Chondrocyte (in vitro differentiated cells): ENCODE measurements around the gene PNLIPRP2. TPM values are rescaled to one million over a fixed set of nuclear protein-coding genes. Genes with fewer than 3 reads are reported as not detected.

Experiments used
- DNase-seq: peaks from one replicate; pipeline ENCODE4 v3.0.0; 2021; ENCODE audit warnings: mixed read lengths, low spot score
- H3K27ac Mint-ChIP-seq: one replicate; pipeline ENCODE4 v1.8.0; 2021; ENCODE audit warnings: mild to moderate bottlenecking, moderate library complexity, mixed read lengths; ENCODE audit not compliant: unreplicated experiment
- H3K27me3 Mint-ChIP-seq: 2 replicates; pipeline ENCODE4 v1.8.0; 2021; ENCODE audit warnings: low read depth, mixed read lengths
- H3K36me3 Mint-ChIP-seq: 2 replicates; pipeline ENCODE4 v1.8.0; 2021; ENCODE audit warnings: low read depth, mixed read lengths
- H3K4me1 Mint-ChIP-seq: 2 replicates; pipeline ENCODE4 v1.8.0; 2021; ENCODE audit warnings: low read depth, mild to moderate bottlenecking, mixed read lengths
- H3K4me3 Mint-ChIP-seq: one replicate; pipeline ENCODE4 v1.8.0; 2021; ENCODE audit warnings: mild to moderate bottlenecking, moderate library complexity, mixed read lengths; ENCODE audit not compliant: unreplicated experiment
- H3K9me3 Mint-ChIP-seq: 2 replicates; pipeline ENCODE4 v1.8.0; 2021; ENCODE audit warnings: low read depth, mixed read lengths
- total RNA-seq: library from RNA; stranded (reverse); gene quantifications from 3 replicates; pipeline ENCODE4 v1.2.1, GENCODE V29; 2021
- TF ChIP-seq, protein P1 (sequence below): fragments of 200-600 bp; sonication (generic); IDR thresholded peaks from 2 replicates; pipeline ENCODE4 v1.5.0; 2021; ENCODE audit warnings: antibody characterized with exemption, mild to moderate bottlenecking, moderate library complexity

The PNLIPRP2 gene
- total RNA-seq, 1 donor from 2014 or later: not detected

DNA sequence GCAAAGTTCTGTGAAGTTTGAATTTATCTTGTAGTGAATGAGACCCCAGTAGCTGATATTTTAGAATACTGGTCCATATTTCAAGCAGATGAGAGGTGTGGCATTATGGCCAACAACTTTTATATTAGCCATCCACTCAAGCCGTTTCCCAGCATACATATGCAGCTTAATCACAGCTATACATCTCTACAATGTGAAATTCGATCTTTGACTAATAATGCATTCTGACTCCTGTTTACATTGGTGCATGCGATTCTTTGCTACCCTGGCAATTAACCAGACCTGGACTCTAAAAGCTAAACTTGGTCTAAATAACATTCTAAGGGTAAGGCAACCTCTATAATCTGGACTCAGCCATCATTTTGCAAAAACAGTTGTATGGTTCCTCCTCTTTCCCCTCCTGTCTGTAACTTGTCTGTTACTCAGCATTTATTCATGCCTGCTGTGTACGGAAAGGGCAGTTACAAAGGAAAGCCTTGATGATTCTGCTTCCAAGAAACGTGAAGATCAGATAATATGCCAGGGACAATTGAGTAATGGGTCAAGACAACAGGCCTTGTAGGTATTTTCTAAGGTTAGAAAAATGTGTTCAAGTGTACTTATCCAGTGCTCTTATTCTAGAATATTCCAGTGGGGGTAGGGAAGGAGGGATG lies 50.6 kb downstream of the PNLIPRP2 start:
- DNase-seq: no peak
- TF ChIP-seq, protein P1, sequence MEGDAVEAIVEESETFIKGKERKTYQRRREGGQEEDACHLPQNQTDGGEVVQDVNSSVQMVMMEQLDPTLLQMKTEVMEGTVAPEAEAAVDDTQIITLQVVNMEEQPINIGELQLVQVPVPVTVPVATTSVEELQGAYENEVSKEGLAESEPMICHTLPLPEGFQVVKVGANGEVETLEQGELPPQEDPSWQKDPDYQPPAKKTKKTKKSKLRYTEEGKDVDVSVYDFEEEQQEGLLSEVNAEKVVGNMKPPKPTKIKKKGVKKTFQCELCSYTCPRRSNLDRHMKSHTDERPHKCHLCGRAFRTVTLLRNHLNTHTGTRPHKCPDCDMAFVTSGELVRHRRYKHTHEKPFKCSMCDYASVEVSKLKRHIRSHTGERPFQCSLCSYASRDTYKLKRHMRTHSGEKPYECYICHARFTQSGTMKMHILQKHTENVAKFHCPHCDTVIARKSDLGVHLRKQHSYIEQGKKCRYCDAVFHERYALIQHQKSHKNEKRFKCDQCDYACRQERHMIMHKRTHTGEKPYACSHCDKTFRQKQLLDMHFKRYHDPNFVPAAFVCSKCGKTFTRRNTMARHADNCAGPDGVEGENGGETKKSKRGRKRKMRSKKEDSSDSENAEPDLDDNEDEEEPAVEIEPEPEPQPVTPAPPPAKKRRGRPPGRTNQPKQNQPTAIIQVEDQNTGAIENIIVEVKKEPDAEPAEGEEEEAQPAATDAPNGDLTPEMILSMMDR: no peak
- H3K27me3 Mint-ChIP-seq: peaks cover 2% of the 10 kb centered on the region
- H3K36me3 Mint-ChIP-seq: peaks cover 4% of the 10 kb centered on the region
- no peak overlapping the region for H3K4me3 Mint-ChIP-seq
- peaks cover 6% of the 10 kb centered on the region for H3K9me3 Mint-ChIP-seq
- H3K27ac Mint-ChIP-seq: no peak overlapping the region
- H3K4me1 Mint-ChIP-seq: no peaks in the 10 kb centered on the region

DNA sequence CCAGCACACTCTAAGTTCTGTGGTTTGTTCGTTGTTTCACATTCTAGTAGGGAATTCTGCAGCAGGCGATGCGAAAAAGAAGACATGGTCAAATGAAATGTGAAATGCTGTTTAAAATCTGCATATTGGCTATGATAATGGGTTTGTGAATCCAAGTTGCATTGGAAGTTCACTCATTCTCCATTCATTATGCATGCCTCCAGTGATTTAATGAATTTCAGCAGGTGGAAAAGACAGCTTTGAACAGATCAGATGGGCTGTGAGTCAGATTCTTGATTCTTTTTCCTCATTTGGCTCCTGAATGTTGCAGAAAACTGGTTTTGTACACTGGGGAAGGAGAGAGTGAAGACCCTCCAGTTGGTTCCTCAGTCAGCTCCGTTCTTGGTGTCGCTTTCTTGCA lies 52.1 kb downstream of the PNLIPRP2 start:
- peaks cover 4% of the 10 kb centered on the region for H3K36me3 Mint-ChIP-seq
- no peak overlapping the region for H3K27ac Mint-ChIP-seq
- H3K27me3 Mint-ChIP-seq: peaks cover 2% of the 10 kb centered on the region
- H3K9me3 Mint-ChIP-seq: no peaks in the 10 kb centered on the region
- H3K4me3 Mint-ChIP-seq: no peak overlapping the region
- no peak for DNase-seq
- TF ChIP-seq, protein P1: no peak
- no peaks in the 10 kb centered on the region for H3K4me1 Mint-ChIP-seq

DNA sequence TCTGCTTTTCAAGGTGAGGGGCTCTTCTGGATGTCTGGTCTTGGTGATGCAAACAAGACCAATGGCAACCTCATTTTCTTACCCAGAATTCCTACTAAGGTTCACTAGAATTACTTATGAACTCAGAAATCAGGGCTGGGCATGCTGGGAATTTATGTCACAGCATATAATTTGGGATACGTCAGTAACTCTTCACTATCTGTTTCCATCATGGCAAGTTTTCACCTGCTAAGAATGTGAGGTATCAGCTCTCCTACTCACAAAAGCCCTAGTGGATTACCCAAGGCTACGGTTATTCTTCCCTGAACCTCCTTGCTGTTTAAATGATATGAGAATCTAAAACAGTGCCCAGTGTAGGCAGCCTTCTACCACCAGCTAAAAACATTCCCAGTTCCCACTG lies 53.1 kb downstream of the PNLIPRP2 start:
- Mint-ChIP-seq H3K9me3 (no peaks in the 10 kb centered on the region), H3K4me3 (no peak overlapping the region), H3K27me3 (peaks cover 2% of the 10 kb centered on the region), H3K4me1 (no peaks in the 10 kb centered on the region), H3K36me3 (peaks cover 4% of the 10 kb centered on the region), H3K27ac (no peak overlapping the region)
- DNase-seq: no peak
- TF ChIP-seq, protein P1: no peak

DNA sequence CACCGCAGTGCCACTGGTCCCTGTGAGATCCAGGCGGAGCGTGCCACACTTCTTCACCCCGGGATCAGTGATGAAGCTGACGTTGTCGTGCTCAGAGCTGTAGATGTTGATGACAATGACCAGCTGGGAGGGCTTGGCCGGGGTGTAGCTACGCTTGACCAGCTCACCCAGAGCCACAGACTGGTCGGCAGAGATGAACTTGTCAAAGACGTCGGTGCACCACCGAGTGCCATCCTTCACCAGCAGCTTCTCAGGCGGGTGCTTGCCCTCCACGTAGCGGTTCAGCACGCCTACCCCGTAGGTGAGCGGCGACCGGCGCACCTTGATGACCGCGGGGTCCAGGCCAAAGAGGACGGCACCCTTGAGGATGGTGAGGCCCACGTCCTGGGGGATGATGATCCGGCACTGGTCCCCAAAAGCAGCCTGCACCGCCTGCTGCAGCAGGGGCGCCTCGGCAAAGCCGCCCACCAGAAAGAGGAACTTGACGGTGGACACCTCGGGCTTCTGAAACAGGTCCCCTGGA lies 54.2 kb downstream of the PNLIPRP2 start:
- DNase-seq: no peak
- peaks cover 6% of the 10 kb centered on the region for H3K36me3 Mint-ChIP-seq
- H3K27ac Mint-ChIP-seq: no peak overlapping the region
- H3K27me3 Mint-ChIP-seq: no peaks in the 10 kb centered on the region
- H3K4me3 Mint-ChIP-seq: no peak overlapping the region
- TF ChIP-seq, protein P1: no peak
- no peaks in the 10 kb centered on the region for H3K9me3 Mint-ChIP-seq
- H3K4me1 Mint-ChIP-seq: no peaks in the 10 kb centered on the region

DNA sequence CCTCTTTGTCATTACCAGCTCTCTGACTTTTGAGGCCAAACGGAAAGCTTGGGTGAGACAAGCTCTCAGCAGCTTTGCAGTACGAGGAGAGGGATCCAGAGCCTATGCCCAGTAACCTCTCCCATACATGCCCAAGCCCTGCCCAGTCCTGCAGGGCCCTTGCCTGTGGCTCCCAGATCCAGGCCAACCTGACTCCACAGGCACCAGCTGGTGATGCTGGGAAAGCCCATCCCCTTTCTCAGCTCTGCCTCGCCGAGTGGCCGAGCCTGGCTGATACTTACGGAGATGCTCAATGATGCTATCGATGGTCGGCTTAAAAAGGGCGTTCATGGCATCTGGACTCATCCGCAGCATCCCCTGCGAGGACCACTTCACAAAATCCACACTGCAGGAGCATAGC lies 55.4 kb downstream of the PNLIPRP2 start:
- H3K27ac Mint-ChIP-seq: no peak overlapping the region

More for the DNA sequence above, 55.4 kb downstream of the PNLIPRP2 start:
- Mint-ChIP-seq H3K9me3 (no peaks in the 10 kb centered on the region), H3K36me3 (peaks cover 7% of the 10 kb centered on the region), H3K4me3 (no peak overlapping the region), H3K27me3 (no peaks in the 10 kb centered on the region), H3K4me1 (no peaks in the 10 kb centered on the region)
- DNase-seq: no peak
- TF ChIP-seq, protein P1: no peak
